ENCODE measurements around the gene NOXO1. TPM values are rescaled to one million over a fixed set of nuclear protein-coding genes. Genes with fewer than 3 reads are reported as not detected.

NOXO1 gene
- total RNA-seq, 1 experiment from 2014 or later = 1.7 TPM

DNA sequence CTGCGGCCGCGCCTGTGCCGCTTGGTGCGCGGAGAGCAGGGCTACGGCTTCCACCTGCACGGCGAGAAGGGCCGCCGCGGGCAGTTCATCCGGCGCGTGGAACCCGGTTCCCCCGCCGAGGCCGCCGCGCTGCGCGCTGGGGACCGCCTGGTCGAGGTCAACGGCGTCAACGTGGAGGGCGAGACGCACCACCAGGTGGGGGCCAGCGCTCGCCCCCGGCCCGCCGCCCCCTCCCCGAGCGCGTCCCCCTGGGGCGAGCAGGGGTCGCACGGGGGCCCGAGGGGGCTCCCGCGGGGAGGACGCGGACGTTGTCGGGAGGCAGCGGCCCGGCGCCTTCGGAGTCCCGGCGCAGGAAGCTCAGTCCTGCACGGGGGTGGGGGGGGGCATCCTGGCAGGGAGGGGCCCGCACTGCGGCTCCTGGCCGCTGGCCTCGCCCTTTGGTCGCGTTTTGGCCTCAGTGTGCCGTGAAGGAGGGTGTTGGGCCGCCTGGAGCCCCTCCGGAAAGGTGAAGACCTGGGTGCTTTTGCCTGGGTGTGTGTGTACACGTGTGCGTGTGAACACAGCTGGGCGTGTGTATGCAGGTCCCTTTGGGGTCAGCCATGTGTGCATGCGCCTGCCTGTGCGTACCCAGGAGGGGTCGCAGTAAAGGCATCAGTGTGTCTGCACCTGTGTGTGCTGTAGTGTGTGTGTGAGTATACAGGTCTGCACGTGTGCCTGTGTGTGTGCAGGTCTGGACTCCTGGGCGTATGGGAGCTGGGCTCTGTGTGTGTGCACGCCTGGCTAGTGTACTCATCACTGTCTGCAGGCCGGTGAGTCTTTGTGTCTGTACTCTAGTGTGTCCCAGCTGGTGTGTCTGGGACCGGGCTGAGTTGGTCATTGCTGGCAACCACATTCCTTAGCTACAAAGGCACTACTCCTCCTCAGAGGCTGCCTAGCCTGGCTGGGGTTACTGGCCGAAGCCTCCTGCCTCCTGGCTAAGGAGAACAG is 46.0 kb upstream of the NOXO1 start:
- Histone ChIP-seq H3K4ac (ENCODE audit: low read depth, low read length) (no peak overlapping the region), H2AK5ac (ENCODE audit: insufficient read length, low read length) (no peak overlapping the region), H4K20me1 (ENCODE audit: control insufficient read depth, insufficient read depth, insufficient read length) (no peaks in the 10 kb centered on the region), H3K56ac (ENCODE audit: insufficient read length, low read depth, low read length) (no peak overlapping the region), H3K18ac (ENCODE audit: insufficient read length, low read depth, low read length) (no peak overlapping the region), H4K5ac (ENCODE audit: insufficient read length, low read depth, low read length) (no peak overlapping the region), H3K79me2 (ENCODE audit: insufficient read depth, low read length) (no peaks in the 10 kb centered on the region), H4K8ac (replicated peaks; ENCODE audit: insufficient read length, low read depth, low read length) (no peak overlapping the region), H3K79me1 (ENCODE audit: insufficient read depth, low read depth, low read length, poor library complexity, severe bottlenecking) (no peaks in the 10 kb centered on the region), H4K91ac (ENCODE audit: insufficient read length, low read depth, low read length) (no peak overlapping the region), H3K27me3 (ENCODE audit: insufficient read depth, low read length) (peaks cover 7% of the 10 kb centered on the region; the same call in 1 of the 2 replicates), H3K23ac (ENCODE audit: insufficient read length, low read depth, low read length) (no peak overlapping the region), H3K23me2 (ENCODE audit: insufficient read length, low read depth, low read length, poor library complexity, severe bottlenecking) (peaks cover 7% of the 10 kb centered on the region), H2BK5ac (ENCODE audit: insufficient read length, low read length) (no peak overlapping the region), H3K4me1 (ENCODE audit: insufficient read depth, low read length) (no peaks in the 10 kb centered on the region; the same call in 1 of the 2 replicates), H2BK20ac (ENCODE audit: low read depth, low read length, poor library complexity, severe bottlenecking) (no peak overlapping the region), H3K4me2 (ENCODE audit: insufficient read depth, insufficient read length, low read length) (peak overlapping the region; percentile 52), H3K27ac (ENCODE audit: insufficient read length, low read depth, low read length) (no peak overlapping the region), H3T11ph (ENCODE audit: low read length) (no peak overlapping the region), H2AFZ (ENCODE audit: low read length) (no peak overlapping the region), H3K9ac (ENCODE audit: extremely low read depth, insufficient read length, low read length) (no peak overlapping the region), H3K9me3 (ENCODE audit: control insufficient read depth, low read depth, low read length) (no peaks in the 10 kb centered on the region), H3K14ac (ENCODE audit: insufficient read depth, low read length) (no peak overlapping the region), H2BK120ac (ENCODE audit: low read depth, low read length, poor library complexity, severe bottlenecking) (no peak overlapping the region), H2BK15ac (ENCODE audit: low read depth, low read length) (no peak overlapping the region), H2BK12ac (ENCODE audit: insufficient read length, low read depth, low read length) (no peak overlapping the region)
- Mint-ChIP-seq H3K27me3 (ENCODE audit: low read depth) (peaks cover 39% of the 10 kb centered on the region), H3K9me3 (peaks cover 0 to 3% of the 10 kb centered on the region in 2 experiments; a peak in 2 of 5 replicates), H3K27ac (no peak overlapping the region), H3K36me3 (ENCODE audit: insufficient read depth in 1 of 3, low read depth in 3 of 3) (no peaks in the 10 kb centered on the region), H3K4me1 (peaks cover 14 to 16% of the 10 kb centered on the region in 2 experiments), H3K4me3 (peak overlapping the region; percentile 71 to 84)
- WGBS (ENCODE audit: extremely low coverage, insufficient read length, low lambda C conversion rate) = no CpG with 5 or more reads among the region's 76 CpGs
- no peak for TF ChIP-seq CTCF (conservative IDR thresholded peaks at IDR 0.05)
- DNase-seq = no peak

All from H9 (cell line).